Skeletal muscle cell (primary cell): Measurements from ENCODE around the gene CDC20B.

Source experiments
- DNase-seq: peaks from one replicate; pipeline ENCODE4 v3.0.0-alpha.2; 2010; ENCODE audit warnings: low read depth
- H3K4me3 ChIP-seq: 2 replicates; pipeline ENCODE4 v1.5.1; 2011; ENCODE audit warnings: low read depth, mild to moderate bottlenecking, control low read depth, low read length, moderate library complexity

Gene CDC20B

GRCh38 chr5:55172937-55173686, at the start of gene CDC20B:
Gene CDC20B, minus strand, starts transcription at chr5:55173177. Its CDS starts 177 bp downstream, at chr5:55173000.
- peak; percentile 22 for DNase-seq
- H3K4me3 ChIP-seq, result peak within 1 kb of the TSS; percentile 62

GRCh38 chr5:55222092-55222984, 49.4 kb upstream of the CDC20B start:
- H3K4me3 ChIP-seq, result no peak overlapping the region
- no peak for DNase-seq

- DNase-seq, result no peak
- peak overlapping the region; percentile 38 for H3K4me3 ChIP-seq
Measured at GRCh38 chr5:55220433-55221185, 47.6 kb upstream of the CDC20B start.

GRCh38 chr5:55219770-55220169, 46.8 kb upstream of the CDC20B start:
- DNase-seq, result no peak
- H3K4me3 ChIP-seq, result no peak overlapping the region

- no peak for DNase-seq
- no peak overlapping the region for H3K4me3 ChIP-seq
Measured at GRCh38 chr5:55218967-55219366, 46.0 kb upstream of the CDC20B start.

GRCh38 chr5:55211184-55211874, 38.4 kb upstream of the CDC20B start:
- DNase-seq, result no peak
- no peak overlapping the region for H3K4me3 ChIP-seq

- no peak for DNase-seq
Measured at GRCh38 chr5:55205001-55205400, 32.0 kb upstream of the CDC20B start.

GRCh38 chr5:55191165-55191564, 18.2 kb upstream of the CDC20B start:
- no peak overlapping the region for H3K4me3 ChIP-seq
- DNase-seq, result no peak

More at GRCh38 chr5:55205001-55205400, 32.0 kb upstream of the CDC20B start:
- H3K4me3 ChIP-seq, result no peak overlapping the region

GRCh38 chr5:55188656-55189540, 15.9 kb upstream of the CDC20B start:
- no peak overlapping the region for H3K4me3 ChIP-seq

GRCh38 chr5:55187370-55187769, 14.4 kb upstream of the CDC20B start:
- no peak for DNase-seq
- no peak overlapping the region for H3K4me3 ChIP-seq

More at GRCh38 chr5:55188656-55189540, 15.9 kb upstream of the CDC20B start:
- DNase-seq, result no peak

GRCh38 chr5:55180016-55180415, 7.0 kb upstream of the CDC20B start:
- no peak for DNase-seq
- H3K4me3 ChIP-seq, result no peak overlapping the region

GRCh38 chr5:55177078-55177477, 4.1 kb upstream of the CDC20B start:
- no peak overlapping the region for H3K4me3 ChIP-seq
- DNase-seq, result no peak

GRCh38 chr5:55176176-55176818, 3.3 kb upstream of the CDC20B start:
- DNase-seq, result no peak
- H3K4me3 ChIP-seq, result peak overlapping the region; percentile 53

GRCh38 chr5:55175781-55176175, 2.8 kb upstream of the CDC20B start:
- DNase-seq, result no peak
- peak overlapping the region; percentile 53 for H3K4me3 ChIP-seq

GRCh38 chr5:55173687-55174230, 782 bp upstream of the CDC20B start:
- DNase-seq, result no peak
- H3K4me3 ChIP-seq, result peak overlapping the region; percentile 47

GRCh38 chr5:55172051-55172899, 702 bp downstream of the CDC20B start:
- peak; percentile 34 for DNase-seq
- peak overlapping the region; percentile 62 for H3K4me3 ChIP-seq

- DNase-seq, result no peak
- no peak overlapping the region for H3K4me3 ChIP-seq
Measured at GRCh38 chr5:55171471-55171870, 1.5 kb downstream of the CDC20B start.
